ENCODE data around the gene LST1.
"Not testable (repeated sequence)": the region's sequence is repeated elsewhere in the genome, so short reads cannot be mapped to it uniquely, and the experiment has no call there.

The LST1 gene

GRCh38 chr6:31582230-31582643 is 3.8 kb upstream of the LST1 start, which contains the start of gene LTB:
Gene LTB, minus strand, starts transcription at chr6:31582424. Its CDS starts 7 bp downstream, at chr6:31582417.
- peak within 1 kb of the TSS; percentile 86 for H3K4me3 ChIP-seq (ENCODE audit: low read depth, low read length)
- no peak for DNase-seq (ENCODE audit: low read depth)
- no peak for TF ChIP-seq CTCF (conservative IDR thresholded peaks at IDR 0.05; ENCODE audit: low read depth, low read length)

GRCh38 chr6:31585491-31585890 is 586 bp upstream of the LST1 start:
- H3K4me3 ChIP-seq (ENCODE audit: low read depth, low read length) = no peak overlapping the region
- DNase-seq (ENCODE audit: low read depth) = no peak

GRCh38 chr6:31586599-31587281 is 663 bp downstream of the LST1 start:
- no peak for DNase-seq (ENCODE audit: low read depth)
- TF ChIP-seq CTCF (conservative IDR thresholded peaks at IDR 0.05; ENCODE audit: low read depth, low read length) = no peak
- no peak overlapping the region for H3K4me3 ChIP-seq (ENCODE audit: low read depth, low read length)

More at GRCh38 chr6:31585491-31585890, 586 bp upstream of the LST1 start:
- TF ChIP-seq CTCF (conservative IDR thresholded peaks at IDR 0.05; ENCODE audit: low read depth, low read length) = peak; percentile 40

- DNase-seq (ENCODE audit: low read depth) = no peak
These were observed 2.0 kb downstream of the LST1 start for GRCh38 chr6:31587791-31588777.

GRCh38 chr6:31588871-31589650 is 3.0 kb downstream of the LST1 start:
- DNase-seq (ENCODE audit: low read depth) = no peak
- H3K4me3 ChIP-seq (ENCODE audit: low read depth, low read length) = no peak overlapping the region
- TF ChIP-seq CTCF (conservative IDR thresholded peaks at IDR 0.05; ENCODE audit: low read depth, low read length) = no peak

More at GRCh38 chr6:31587791-31588777, 2.0 kb downstream of the LST1 start:
- no peak for TF ChIP-seq CTCF (conservative IDR thresholded peaks at IDR 0.05; ENCODE audit: low read depth, low read length)
- H3K4me3 ChIP-seq (ENCODE audit: low read depth, low read length) = no peak overlapping the region

GRCh38 chr6:31590691-31591090 is 4.6 kb downstream of the LST1 start:
- not testable (repeated sequence) for H3K4me3 ChIP-seq (ENCODE audit: low read depth, low read length); DNase-seq (ENCODE audit: low read depth)

GRCh38 chr6:31592396-31592771 is 6.3 kb downstream of the LST1 start:
- no peak for TF ChIP-seq CTCF (conservative IDR thresholded peaks at IDR 0.05; ENCODE audit: low read depth, low read length)
- DNase-seq (ENCODE audit: low read depth) = no peak
- H3K4me3 ChIP-seq (ENCODE audit: low read depth, low read length) = no peak overlapping the region
